Caco-2 (cell line): ENCODE data around the gene HDAC4. TPM values are rescaled to one million over a fixed set of nuclear protein-coding genes. Genes with fewer than 3 reads are reported as not detected.

ENCODE experiments used
- BruUV-seq: library from RNA; stranded (reverse); fragments of 400-500 nt; replicated peaks from 2 replicates; lab custom pipeline; 2021; lab: Mats Ljungman, UMichigan
- CTCF ChIA-PET: fragments of 300-600 bp; sonication (Branson Sonifier 250); formaldehyde crosslinking; loops from one replicate; lab custom pipeline; 2022; ENCODE audit warnings: antibody characterized with exemption; lab: Charles Lee
- POLR2A ChIA-PET: fragments of 300-600 bp; sonication (Branson Sonifier 250); formaldehyde crosslinking; loops from one replicate; lab custom pipeline; 2022; ENCODE audit warnings: antibody characterized with exemption; lab: Charles Lee
- DNase-seq, 2 experiments: peaks; one replicate each; pipeline versions ENCODE4 v3.0.0 to v3.0.0-alpha.2; 2020 to 2022
- H3K27me3 ChIP-seq: replicated peaks from 2 replicates; pipeline ENCODE4 v1.6.0; 2011; ENCODE audit warnings: low read length; ENCODE audit not compliant: control insufficient read depth, insufficient read depth
- H3K36me3 ChIP-seq: 2 replicates; pipeline ENCODE4 v1.5.1; 2011; ENCODE audit warnings: low read length; ENCODE audit not compliant: control insufficient read depth, insufficient read depth
- H3K4me1 ChIP-seq: fragments of 250-450 bp; sonication (Bioruptor Pico); 2 replicates; pipeline ENCODE4 v1.5.1; 2020; ENCODE audit warnings: mild to moderate bottlenecking
- H3K4me3 ChIP-seq: 2 replicates; pipeline ENCODE4 v1.5.1; 2011; ENCODE audit warnings: low read depth, mild to moderate bottlenecking, control low read depth, low read length
- H3K9me3 ChIP-seq: fragments of 250-450 bp; sonication (Bioruptor Pico); 2 replicates; pipeline ENCODE4 v1.5.1; 2020; ENCODE audit warnings: mild to moderate bottlenecking, moderate library complexity
- H3K27ac Mint-ChIP-seq: one replicate; pipeline ENCODE4 v1.8.0; 2022; ENCODE audit warnings: mixed read lengths; ENCODE audit not compliant: unreplicated experiment
- H3K27me3 Mint-ChIP-seq: one replicate; pipeline ENCODE4 v1.8.0; 2022; ENCODE audit warnings: mixed read lengths; ENCODE audit not compliant: insufficient read depth, unreplicated experiment
- H3K36me3 Mint-ChIP-seq: one replicate; pipeline ENCODE4 v1.8.0; 2022; ENCODE audit warnings: mild to moderate bottlenecking, mixed read lengths; ENCODE audit not compliant: insufficient read depth, unreplicated experiment
- H3K4me1 Mint-ChIP-seq: one replicate; pipeline ENCODE4 v1.8.0; 2022; ENCODE audit warnings: low read depth, mixed read lengths; ENCODE audit not compliant: unreplicated experiment
- H3K4me3 Mint-ChIP-seq: one replicate; pipeline ENCODE4 v1.8.0; 2022; ENCODE audit warnings: mild to moderate bottlenecking, moderate library complexity, mixed read lengths; ENCODE audit not compliant: unreplicated experiment
- H3K9me3 Mint-ChIP-seq: one replicate; pipeline ENCODE4 v1.8.0; 2022; ENCODE audit warnings: mixed read lengths; ENCODE audit not compliant: unreplicated experiment
- CTCF ChIP-seq, 2 experiments: fragments of 200-600 bp in 1 of 2; IDR thresholded peaks; 1 replicate in 1 of 2; 2 replicates in 1 of 2; pipeline versions ENCODE4 v1.5.1 to v1.8.0; 2011 to 2022; ENCODE audit warnings: antibody characterized with exemption in 1 of 2, control low read depth in 1 of 2, inconsistent platforms in 1 of 2, low read depth in 1 of 2, low read length in 1 of 2, mild to moderate bottlenecking in 1 of 2, moderate library complexity in 1 of 2; ENCODE audit not compliant: insufficient read depth in 1 of 2, severe bottlenecking in 1 of 2, unreplicated experiment in 1 of 2
- intact Hi-C: fragments of 100-400 bp; cut with micrococcal nuclease; formaldehyde crosslinking; loops from one replicate; pipeline ENCODE4 v1.10.0; 2022; ENCODE audit not compliant: unreplicated experiment
- total RNA-seq: library from RNA; stranded (reverse); gene quantifications from 2 replicates; pipeline ENCODE4 v1.2.3, GENCODE V29; 2022

The HDAC4 gene
- total RNA-seq, 1 experiment from 2014 or later = 15.5 TPM

GRCh38 chr2:239264838-239265651 lies 135.8 kb downstream of the HDAC4 start:
- no peaks in the 10 kb centered on the region for H3K27me3 ChIP-seq
- no peaks in the 10 kb centered on the region for H3K36me3 ChIP-seq
- H3K9me3 ChIP-seq = no peaks in the 10 kb centered on the region
- ChIA-PET CTCF (no interaction called here), POLR2A (no interaction called here)
- H3K4me3 ChIP-seq = no peak overlapping the region
- no peak overlapping the region for H3K4me3 Mint-ChIP-seq
- no peaks in the 10 kb centered on the region for H3K4me1 Mint-ChIP-seq
- no peak overlapping the region for H3K27ac Mint-ChIP-seq
- no peaks in the 10 kb centered on the region for H3K4me1 ChIP-seq
- H3K36me3 Mint-ChIP-seq = no peaks in the 10 kb centered on the region
- no peak for TF ChIP-seq CTCF (IDR thresholded peaks at IDR 0.05; ENCODE audit: insufficient read depth in 1 of 2, low read depth in 1 of 2, low read length in 1 of 2, severe bottlenecking in 1 of 2, unreplicated experiment in 1 of 2)
- intact Hi-C loops = no loop called here
- no peaks in the 10 kb centered on the region for H3K27me3 Mint-ChIP-seq
- no peaks in the 10 kb centered on the region for H3K9me3 Mint-ChIP-seq
- BruUV-seq = no TSS peak
- DNase-seq = no peak

DNA sequence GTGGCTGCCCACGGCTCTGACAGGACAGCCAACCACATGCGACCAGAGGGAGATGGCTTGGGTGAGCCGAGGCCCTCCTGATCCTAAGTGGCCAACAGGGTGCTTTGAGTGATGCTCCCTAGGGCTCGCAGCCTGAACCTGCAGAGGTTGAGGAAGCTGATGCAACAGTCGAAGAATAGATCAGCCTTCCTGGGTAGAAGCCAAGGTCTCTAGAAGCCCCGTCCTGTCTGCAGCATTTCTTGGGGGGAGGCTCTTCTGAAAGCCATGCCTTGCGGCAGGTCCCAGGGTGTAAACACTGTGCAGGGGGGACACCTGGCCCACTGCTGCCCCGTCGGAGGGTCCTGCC lies 136.4 kb downstream of the HDAC4 start:
- Mint-ChIP-seq H3K4me1 (no peaks in the 10 kb centered on the region), H3K27ac (no peak overlapping the region), H3K36me3 (no peaks in the 10 kb centered on the region), H3K4me3 (no peak overlapping the region), H3K9me3 (no peaks in the 10 kb centered on the region), H3K27me3 (no peaks in the 10 kb centered on the region)
- H3K9me3 ChIP-seq = no peaks in the 10 kb centered on the region
- TF ChIP-seq CTCF (IDR thresholded peaks at IDR 0.05; ENCODE audit: insufficient read depth in 1 of 2, low read depth in 1 of 2, low read length in 1 of 2, severe bottlenecking in 1 of 2, unreplicated experiment in 1 of 2) = no peak
- no peak for DNase-seq
- H3K36me3 ChIP-seq = no peaks in the 10 kb centered on the region
- ChIA-PET POLR2A (no interaction called here), CTCF (no interaction called here)
- no peaks in the 10 kb centered on the region for H3K27me3 ChIP-seq
- no TSS peak for BruUV-seq
- no peak overlapping the region for H3K4me3 ChIP-seq
- intact Hi-C loops = no loop called here
- no peaks in the 10 kb centered on the region for H3K4me1 ChIP-seq

- no peaks in the 10 kb centered on the region for H3K4me1 ChIP-seq
- no peaks in the 10 kb centered on the region for H3K9me3 ChIP-seq
- ChIA-PET POLR2A (no interaction called here), CTCF (no interaction called here)
- no TSS peak for BruUV-seq
- no peak overlapping the region for H3K4me3 ChIP-seq
- Mint-ChIP-seq H3K27ac (no peak overlapping the region), H3K27me3 (no peaks in the 10 kb centered on the region), H3K4me3 (no peak overlapping the region), H3K36me3 (no peaks in the 10 kb centered on the region), H3K9me3 (peaks cover under 1% of the 10 kb centered on the region), H3K4me1 (no peaks in the 10 kb centered on the region)
- no peak for TF ChIP-seq CTCF (IDR thresholded peaks at IDR 0.05; ENCODE audit: insufficient read depth in 1 of 2, low read depth in 1 of 2, low read length in 1 of 2, severe bottlenecking in 1 of 2, unreplicated experiment in 1 of 2)
- no peak for DNase-seq
- no peaks in the 10 kb centered on the region for H3K27me3 ChIP-seq
- intact Hi-C loops = no loop called here
- H3K36me3 ChIP-seq = no peaks in the 10 kb centered on the region
Observed at GRCh38 chr2:239263669-239264491, 136.9 kb downstream of the HDAC4 start.
